ENCODE measurements around the gene ESRP2. TPM values are rescaled to one million over a fixed set of nuclear protein-coding genes. Genes with fewer than 3 reads are reported as not detected.

Gene ESRP2
- total RNA-seq, result 0.36 and 0.53 TPM in 2 replicates

DNA sequence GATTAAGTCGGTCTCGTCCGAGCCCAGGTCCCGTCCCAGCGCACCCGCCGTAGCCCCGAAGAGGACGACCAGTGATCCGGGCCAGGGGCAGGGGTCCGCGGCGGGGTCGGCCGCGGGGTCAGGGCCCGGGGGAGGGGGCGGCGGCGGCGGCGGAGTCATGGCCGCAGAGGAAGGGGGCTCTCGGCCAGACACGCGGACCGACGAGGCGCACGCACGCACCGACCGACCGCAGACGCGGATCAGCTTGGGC lies at the start of gene ESRP2:
TSS of gene ESRP2 (minus strand) at position 241 of the 250 bp plus-strand sequence. CDS start at position 159, 82 bp downstream.

DNA sequence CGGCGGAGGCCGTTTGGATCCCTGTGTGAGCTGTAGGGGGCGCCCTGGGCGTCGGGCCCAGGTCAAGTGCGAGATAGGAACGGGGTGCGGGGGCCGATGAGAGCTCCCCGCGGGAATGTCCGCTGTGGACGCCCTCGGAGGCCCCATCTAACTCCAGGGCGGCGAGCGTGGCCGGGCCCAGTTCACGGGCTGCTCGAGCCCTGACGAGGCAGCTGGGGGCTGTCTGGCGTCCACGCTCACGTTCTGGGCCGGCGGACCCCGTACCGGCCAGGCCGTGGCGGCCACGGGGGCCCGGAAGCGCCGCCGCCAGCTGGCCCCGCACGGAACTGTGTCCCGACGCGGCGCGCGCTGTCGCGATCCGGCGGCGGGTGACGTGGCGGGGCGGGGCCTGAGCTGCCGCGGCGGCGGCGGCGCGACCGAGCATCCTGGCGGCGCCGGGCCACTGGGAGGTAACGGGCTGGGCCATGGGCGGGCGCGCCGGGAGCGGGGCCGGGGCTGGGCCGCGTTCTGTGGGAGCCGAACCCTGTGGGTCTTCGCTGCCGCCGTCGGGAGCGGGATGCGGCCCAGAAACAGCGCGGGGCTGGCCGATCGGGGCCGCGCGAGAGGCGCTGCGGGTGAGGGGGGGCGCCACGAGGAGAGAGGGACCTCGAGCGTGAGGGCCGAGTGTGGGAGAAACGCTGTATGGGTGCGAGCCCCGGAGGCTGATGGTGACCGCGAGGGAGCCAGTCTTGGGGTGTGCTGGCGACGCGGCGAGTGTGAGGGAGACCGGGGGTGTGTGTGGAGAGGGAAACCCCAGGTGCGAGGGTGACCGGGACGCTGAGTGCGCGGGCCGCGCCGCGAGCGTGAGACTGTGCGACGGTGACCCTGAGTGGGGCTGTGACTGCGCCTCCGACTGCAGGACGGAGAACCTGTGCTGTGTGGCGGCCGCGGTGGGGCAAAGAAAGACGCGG lies 28.5 kb upstream of the ESRP2 start, which contains the start of gene SLC7A6:
TSS of gene SLC7A6 (plus strand) at position 399 of the 950 bp plus-strand sequence. CDS start 10,201 bp downstream, outside the sequence.

GRCh38 chr16:68244903-68245853 lies 9.3 kb upstream of the ESRP2 start, which contains the start of gene PLA2G15:
Gene PLA2G15, plus strand, starts transcription at chr16:68245373. Its CDS starts 54 bp downstream, at chr16:68245427.

Small RNAs within 50 kb of the gene (small RNA-seq; reads per million reads assigned to genes)
- not detected for gene RF00554
- gene RNU6-1262P, result not detected

Other genes with a start within 250 kb of the ESRP2 start
- gene DPEP2, start 236.6 kb downstream of the ESRP2 start, total RNA-seq, result 0.22 TPM in 1 of 2 replicates, not detected in the other
- not detected in 2 replicates for gene DPEP2NB, start 220.2 kb downstream of the ESRP2 start, total RNA-seq
- gene DDX28, start 212.9 kb downstream of the ESRP2 start, total RNA-seq, result 13.4 and 14.4 TPM in 2 replicates
- 19.1 and 19.7 TPM in 2 replicates for gene DUS2, start 212.8 kb downstream of the ESRP2 start, total RNA-seq
- gene NFATC3, start 150.8 kb downstream of the ESRP2 start, total RNA-seq, result 33.1 and 37.2 TPM in 2 replicates
- gene PLA2G15, start 9.2 kb upstream of the ESRP2 start, total RNA-seq, result 14.5 and 19.7 TPM in 2 replicates
- 40.8 and 43.4 TPM in 2 replicates for gene SLC7A6, start 28.4 kb upstream of the ESRP2 start, total RNA-seq
- gene SLC7A6OS, start 74.8 kb upstream of the ESRP2 start, total RNA-seq, result 15.7 and 16.9 TPM in 2 replicates
- 37.4 and 42.7 TPM in 2 replicates for gene PRMT7, start 74.9 kb upstream of the ESRP2 start, total RNA-seq
- gene SMPD3, start 212.4 kb upstream of the ESRP2 start, total RNA-seq, result not detected in 2 replicates

Data from thoracic aorta endothelial cell (primary cell).